IPS-18c (cell line): ENCODE measurements around the gene PTPA.
"Not testable (repeated sequence)": the region's sequence is repeated elsewhere in the genome, so short reads cannot be mapped to it uniquely, and the experiment has no call there.

Experiments used
- H3K4me3 ChIP-seq: 2 replicates; pipeline ENCODE4 v1.7.0; 2013; ENCODE audit warnings: low read depth, mild to moderate bottlenecking, low read length, moderate library complexity; ENCODE audit not compliant: insufficient read depth
- H3K9me3 ChIP-seq: one replicate; pipeline ENCODE4 v1.6.1; 2013; ENCODE audit warnings: mild to moderate bottlenecking, low read length, moderate library complexity; ENCODE audit not compliant: control insufficient read depth, insufficient read depth

The PTPA gene

GRCh38 chr9:129162497-129163197 lies 51.4 kb downstream of the PTPA start:
- H3K9me3 ChIP-seq = no peaks in the 10 kb centered on the region
- no peak overlapping the region for H3K4me3 ChIP-seq

DNA sequence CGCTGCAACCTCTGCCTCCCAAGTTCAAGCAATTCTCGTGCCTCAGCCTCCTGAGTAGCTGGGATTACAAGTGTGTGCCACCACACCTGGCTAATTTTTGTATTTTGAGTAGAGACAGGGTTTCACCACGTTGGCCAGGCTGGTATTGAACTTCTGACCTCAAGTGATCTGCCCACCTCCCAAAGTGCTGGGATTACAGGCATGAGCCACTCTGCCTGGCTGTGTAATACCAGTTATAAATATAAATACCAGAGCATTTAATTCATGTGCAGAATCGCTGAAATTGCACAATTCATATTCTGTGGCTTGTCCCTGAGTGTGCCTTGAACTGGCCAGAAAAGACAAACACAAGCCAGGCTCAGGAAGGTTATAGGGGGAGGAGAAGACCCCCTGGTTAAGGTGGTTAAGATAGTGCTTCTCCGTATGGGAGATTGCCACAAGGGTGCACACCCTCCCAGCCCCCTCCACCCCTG lies 52.0 kb downstream of the PTPA start:
- not testable (repeated sequence) for H3K9me3 ChIP-seq, H3K4me3 ChIP-seq

- no peak overlapping the region for H3K4me3 ChIP-seq
- no peaks in the 10 kb centered on the region for H3K9me3 ChIP-seq
Observed at GRCh38 chr9:129163753-129164152, 52.5 kb downstream of the PTPA start.

DNA sequence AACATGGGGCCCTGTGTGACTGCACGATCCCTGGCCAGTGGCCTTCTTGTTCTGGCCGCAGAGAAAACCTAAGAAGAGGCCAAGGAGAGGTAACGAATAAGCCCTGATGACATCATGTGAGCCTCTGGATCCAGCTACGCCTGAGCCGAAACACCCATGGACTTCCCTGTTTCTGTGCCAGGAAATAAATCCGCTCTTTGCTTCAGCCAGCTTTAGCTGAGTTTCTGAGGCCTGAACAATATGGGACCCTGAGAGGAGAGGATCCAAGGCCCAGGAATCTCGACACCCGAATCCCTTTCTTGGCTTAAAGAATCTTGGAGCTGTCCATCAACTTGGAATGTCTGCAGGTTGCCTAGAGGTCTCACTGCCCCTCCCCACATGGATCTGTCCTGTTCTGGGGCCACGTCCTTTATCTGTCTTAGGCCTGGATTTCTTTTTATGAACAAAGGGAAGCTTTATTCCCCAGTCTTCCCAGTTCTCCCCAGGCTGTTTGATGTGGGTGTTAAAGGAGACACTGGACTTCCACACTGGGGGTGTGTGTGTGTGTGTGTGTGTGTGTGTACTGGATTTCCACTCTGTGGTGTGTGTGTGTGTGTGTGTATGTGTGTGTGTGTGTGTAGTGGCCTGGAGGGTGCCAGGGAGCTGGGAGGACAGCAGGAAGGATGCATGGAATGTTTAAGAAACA lies 53.2 kb downstream of the PTPA start:
- H3K9me3 ChIP-seq = no peaks in the 10 kb centered on the region
- H3K4me3 ChIP-seq = no peak overlapping the region

GRCh38 chr9:129165198-129165597 lies 54.0 kb downstream of the PTPA start:
- Histone ChIP-seq H3K4me3 (no peak overlapping the region), H3K9me3 (no peaks in the 10 kb centered on the region)

DNA sequence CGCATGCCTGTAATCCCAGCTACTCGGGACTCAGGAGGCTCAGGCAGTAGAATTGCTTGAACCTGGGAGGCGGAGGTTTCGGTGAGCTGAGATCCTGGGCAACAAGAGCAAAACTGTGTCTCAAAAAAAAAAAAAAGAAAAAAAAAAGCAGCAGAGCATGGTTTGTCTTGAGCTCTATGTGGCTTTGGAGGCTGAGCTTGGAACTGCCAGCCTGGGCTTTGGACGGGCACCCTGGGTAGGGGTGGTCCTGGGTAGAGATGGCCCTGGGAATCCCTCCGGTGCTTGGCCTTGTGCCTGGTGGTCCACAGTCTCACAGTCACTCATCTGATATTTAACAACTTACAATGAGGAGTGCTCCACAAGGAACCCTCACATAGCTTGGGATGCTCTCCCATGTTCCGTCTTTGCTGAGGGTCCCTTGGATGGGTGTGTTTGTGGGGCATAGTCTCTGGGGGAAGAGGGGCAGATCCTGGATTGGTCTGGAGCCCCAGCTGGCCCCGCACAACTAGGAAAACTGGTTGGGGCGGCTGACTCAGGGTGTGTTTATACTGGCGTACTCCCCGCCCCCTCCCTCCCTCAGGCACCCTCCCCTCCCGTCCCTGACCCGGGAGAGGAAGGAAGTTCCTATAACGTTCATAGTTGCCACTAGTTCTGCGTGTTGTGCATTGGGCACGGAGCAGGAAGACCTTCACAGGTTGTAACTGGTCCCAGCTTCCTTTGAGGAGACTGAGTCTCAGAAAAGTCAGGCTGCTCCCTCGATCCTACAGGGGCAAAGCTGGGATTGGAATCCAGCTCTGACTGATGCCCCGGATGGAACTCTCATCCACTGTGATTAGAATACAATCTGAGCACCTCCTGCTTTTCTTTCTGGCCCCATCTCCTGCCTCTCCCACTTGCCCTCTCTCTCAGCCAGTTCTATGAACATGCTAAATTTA lies 55.7 kb downstream of the PTPA start:
- Histone ChIP-seq H3K4me3 (no peak overlapping the region), H3K9me3 (no peaks in the 10 kb centered on the region)

- H3K9me3 ChIP-seq = no peaks in the 10 kb centered on the region
- no peak overlapping the region for H3K4me3 ChIP-seq
Observed at GRCh38 chr9:129170229-129170628, 59.0 kb downstream of the PTPA start.

- no peaks in the 10 kb centered on the region for H3K9me3 ChIP-seq
- no peak overlapping the region for H3K4me3 ChIP-seq
Observed at GRCh38 chr9:129171993-129172751, 61.0 kb downstream of the PTPA start.

GRCh38 chr9:129172816-129173215 lies 61.6 kb downstream of the PTPA start:
- no peak overlapping the region for H3K4me3 ChIP-seq
- no peaks in the 10 kb centered on the region for H3K9me3 ChIP-seq

GRCh38 chr9:129173296-129174101 lies 62.3 kb downstream of the PTPA start:
- H3K4me3 ChIP-seq = peak overlapping the region; percentile 73; the same call in 1 of the 2 replicates
- H3K9me3 ChIP-seq = no peaks in the 10 kb centered on the region

- no peaks in the 10 kb centered on the region for H3K9me3 ChIP-seq
- peak overlapping the region; percentile 73 for H3K4me3 ChIP-seq
Observed at GRCh38 chr9:129174102-129174723, 63.0 kb downstream of the PTPA start.

GRCh38 chr9:129174724-129175514 lies 63.7 kb downstream of the PTPA start:
- no peaks in the 10 kb centered on the region for H3K9me3 ChIP-seq
- peak overlapping the region; percentile 73 for H3K4me3 ChIP-seq

- H3K4me3 ChIP-seq = peak overlapping the region; percentile 73
Observed at GRCh38 chr9:129175515-129175824, 64.3 kb downstream of the PTPA start.

DNA sequence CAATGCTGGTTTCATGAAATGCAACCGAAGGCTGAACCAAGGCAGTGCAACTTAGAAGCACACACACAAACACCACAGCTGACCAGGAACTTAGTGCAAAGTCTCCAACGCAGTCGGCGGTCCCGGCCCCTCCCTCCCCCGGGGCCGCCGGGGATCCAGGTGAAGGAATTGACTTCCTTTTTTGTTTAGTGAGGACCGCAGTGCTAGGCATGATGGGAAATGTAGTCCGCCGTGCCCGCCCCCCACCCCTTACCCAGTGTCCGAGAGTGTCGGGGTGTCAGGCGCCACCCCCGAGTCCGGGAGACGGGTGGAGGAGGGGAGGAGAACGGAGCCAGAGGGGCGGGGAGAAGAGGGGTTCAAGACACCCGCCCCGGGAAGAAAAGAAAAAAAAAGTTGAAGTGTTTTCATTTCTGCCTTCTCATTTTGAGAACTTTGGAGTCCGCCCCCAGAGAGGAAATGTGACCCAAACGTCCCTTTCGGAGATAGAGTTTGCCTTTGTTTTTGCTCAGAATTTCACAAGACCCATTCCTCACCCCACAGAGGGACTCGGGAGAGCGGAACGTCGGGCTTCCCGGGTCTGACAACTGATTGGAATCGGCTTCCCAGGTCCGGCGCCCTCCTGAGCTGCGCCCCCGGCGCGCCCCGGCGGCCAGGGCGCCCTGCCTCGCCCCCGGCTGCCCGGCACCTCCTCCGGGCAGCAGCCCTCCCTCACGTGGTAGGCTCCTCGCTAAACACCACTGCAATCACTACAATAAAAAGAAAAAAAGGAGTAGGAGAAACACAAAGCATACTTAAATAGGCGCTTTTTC lies 64.8 kb downstream of the PTPA start:
- H3K4me3 ChIP-seq = peak overlapping the region; percentile 73
- H3K9me3 ChIP-seq = peaks cover 3% of the 10 kb centered on the region

More at GRCh38 chr9:129175515-129175824, 64.3 kb downstream of the PTPA start:
- peaks cover under 1% of the 10 kb centered on the region for H3K9me3 ChIP-seq
